Liver (tissue), 9 donors: Measurements from ENCODE around the gene MAP2K6. TPM values are rescaled to one million over a fixed set of nuclear protein-coding genes. Genes with fewer than 3 reads are reported as not detected.

ENCODE experiments used
- DNase-seq: peaks from one replicate; pipeline ENCODE4 v3.0.0-alpha.2; 2017; ENCODE audit warnings: low spot score
- H3K27ac ChIP-seq, 2 donors: one replicate each; pipeline ENCODE4 v1.7.0; 2013; ENCODE audit warnings: inconsistent platforms in 2 of 2, low read length in 2 of 2, control low read depth in 1 of 2, low read depth in 1 of 2, mild to moderate bottlenecking in 1 of 2
- H3K27me3 ChIP-seq, 4 donors: one replicate each; pipeline versions ENCODE4 v1.6.1 to v1.7.0; 2013; ENCODE audit warnings: low read length in 3 of 4, inconsistent platforms in 1 of 4, mild to moderate bottlenecking in 1 of 4, moderate library complexity in 1 of 4; ENCODE audit not compliant: control insufficient read depth in 4 of 4, insufficient read depth in 4 of 4
- H3K36me3 ChIP-seq, 4 donors: one replicate each; pipeline versions ENCODE4 v1.6.1 to v1.7.0; 2013; ENCODE audit warnings: low read length in 3 of 4, mild to moderate bottlenecking in 3 of 4, low read depth in 1 of 4, moderate library complexity in 1 of 4; ENCODE audit not compliant: control insufficient read depth in 4 of 4, insufficient read depth in 3 of 4
- H3K4me1 ChIP-seq, 4 donors: one replicate each; pipeline versions ENCODE4 v1.6.1 to v1.7.0; 2013; ENCODE audit warnings: low read length in 3 of 4, mild to moderate bottlenecking in 3 of 4, moderate library complexity in 1 of 4; ENCODE audit not compliant: control insufficient read depth in 4 of 4, insufficient read depth in 4 of 4
- H3K4me3 ChIP-seq, 3 donors: one replicate each; pipeline versions ENCODE4 v1.6.1 to v1.7.0; 2013; ENCODE audit warnings: low read length in 3 of 3, control low read depth in 1 of 3, low read depth in 1 of 3, mild to moderate bottlenecking in 1 of 3
- H3K9ac ChIP-seq, 2 donors: one replicate each; pipeline ENCODE4 v1.7.0; 2013; ENCODE audit warnings: low read length in 2 of 2, mild to moderate bottlenecking in 2 of 2, moderate library complexity in 2 of 2, control low read depth in 1 of 2, low read depth in 1 of 2
- H3K9me3 ChIP-seq, 4 donors: one replicate each; pipeline versions ENCODE4 v1.6.1 to v1.7.0; 2013; ENCODE audit warnings: low read length in 3 of 4; ENCODE audit not compliant: control insufficient read depth in 4 of 4
- EGR1 ChIP-seq, 2 donors: IDR thresholded peaks; 2 replicates each; pipeline ENCODE4 v1.6.1; 2016 to 2018; ENCODE audit warnings: antibody characterized with exemption in 2 of 2, low read depth in 2 of 2
- FOXA1 ChIP-seq: IDR thresholded peaks from 2 replicates; pipeline ENCODE4 v1.6.1; 2016; ENCODE audit warnings: antibody characterized with exemption
- FOXA2 ChIP-seq: IDR thresholded peaks from 2 replicates; pipeline ENCODE4 v1.6.1; 2016; ENCODE audit warnings: antibody characterized with exemption
- GABPA ChIP-seq, 2 donors: IDR thresholded peaks in 1 of 2; conservative IDR thresholded peaks in 1 of 2; 2 replicates each; pipeline ENCODE4 v1.6.1; 2016; ENCODE audit warnings: antibody characterized with exemption in 2 of 2, mild to moderate bottlenecking in 1 of 2, moderate library complexity in 1 of 2
- HNF4A ChIP-seq, 2 donors: conservative IDR thresholded peaks; 2 replicates each; pipeline ENCODE4 v1.6.1; 2016; ENCODE audit warnings: antibody characterized with exemption in 2 of 2, mild to moderate bottlenecking in 2 of 2
- HNF4G ChIP-seq: IDR thresholded peaks from 2 replicates; pipeline ENCODE4 v1.6.1; 2016; ENCODE audit warnings: antibody characterized with exemption
- JUND ChIP-seq, 2 donors: IDR thresholded peaks; 2 replicates each; pipeline ENCODE4 v1.6.1; 2016; ENCODE audit warnings: antibody characterized with exemption in 2 of 2
- NR2F2 ChIP-seq: IDR thresholded peaks from 2 replicates; pipeline ENCODE4 v1.6.1; 2016; ENCODE audit warnings: antibody characterized with exemption
- RAD21 ChIP-seq, 2 donors: IDR thresholded peaks; 2 replicates each; pipeline ENCODE4 v1.6.1; 2016; ENCODE audit warnings: antibody characterized with exemption in 2 of 2, mild to moderate bottlenecking in 2 of 2
- RXRA ChIP-seq, 2 donors: IDR thresholded peaks; 2 replicates each; pipeline ENCODE4 v1.6.1; 2017 to 2018; ENCODE audit warnings: antibody characterized with exemption in 2 of 2, mild to moderate bottlenecking in 1 of 2
- SP1 ChIP-seq: IDR thresholded peaks from 2 replicates; pipeline ENCODE4 v1.6.1; 2018; ENCODE audit warnings: antibody characterized with exemption, mild to moderate bottlenecking
- TAF1 ChIP-seq: conservative IDR thresholded peaks from 2 replicates; pipeline ENCODE4 v1.6.1; 2016; ENCODE audit warnings: antibody characterized with exemption, mild to moderate bottlenecking
- YY1 ChIP-seq: IDR thresholded peaks from 2 replicates; pipeline ENCODE4 v1.6.1; 2016; ENCODE audit warnings: antibody characterized with exemption, mild to moderate bottlenecking
- WGBS: extraction: QIAGEN DNeasy Blood & Tissue Kit; methylation state at CpG from one replicate; pipeline ENCODE4 v1.1.7; 2013; 5-methylcytosine and 5-hydroxymethylcytosine counted together
- polyA plus RNA-seq, 2 donors: library from polyadenylated mRNA; stranded (reverse) in 1 of 2; unstranded in 1 of 2; fragments of 200-250 nt in 1 of 2; fragments of >200 nt in 1 of 2; fragmentation: Nextera tagmentation in 1 of 2; extraction: Ambion mirVana in 1 of 2; gene quantifications; one replicate each; pipeline versions ENCODE4 v1.2.1 to v1.2.3, GENCODE V29; 2013 to 2015
- total RNA-seq, 2 donors: library from RNA; depleted of rRNA; stranded (reverse); fragments of >200 nt; gene quantifications; one replicate each; pipeline ENCODE4 v1.2.3, GENCODE V29; 2014
- TF ChIP-seq, protein P1 (sequence below): IDR thresholded peaks from 2 replicates; pipeline ENCODE4 v1.6.1; 2016; ENCODE audit warnings: antibody characterized with exemption, mild to moderate bottlenecking
- TF ChIP-seq, protein P2 (sequence below): IDR thresholded peaks from 2 replicates; pipeline ENCODE4 v1.6.1; 2016; ENCODE audit warnings: antibody characterized with exemption
- TF ChIP-seq, protein P3 (sequence below): IDR thresholded peaks from 2 replicates; pipeline ENCODE4 v1.6.1; 2016; ENCODE audit warnings: antibody characterized with exemption
- TF ChIP-seq, protein P4 (sequence below): IDR thresholded peaks from 2 replicates; pipeline ENCODE4 v1.6.1; 2016; ENCODE audit warnings: antibody characterized with exemption
- donor health status: healthy.
- donor health status: healthy.
- donor health status: healthy.
- donor health status: healthy.
- donor health status: healthy.

The MAP2K6 gene
- total and polyA plus RNA-seq, 4 donors: 0.31 to 5.4 (median 2.6) TPM

DNA sequence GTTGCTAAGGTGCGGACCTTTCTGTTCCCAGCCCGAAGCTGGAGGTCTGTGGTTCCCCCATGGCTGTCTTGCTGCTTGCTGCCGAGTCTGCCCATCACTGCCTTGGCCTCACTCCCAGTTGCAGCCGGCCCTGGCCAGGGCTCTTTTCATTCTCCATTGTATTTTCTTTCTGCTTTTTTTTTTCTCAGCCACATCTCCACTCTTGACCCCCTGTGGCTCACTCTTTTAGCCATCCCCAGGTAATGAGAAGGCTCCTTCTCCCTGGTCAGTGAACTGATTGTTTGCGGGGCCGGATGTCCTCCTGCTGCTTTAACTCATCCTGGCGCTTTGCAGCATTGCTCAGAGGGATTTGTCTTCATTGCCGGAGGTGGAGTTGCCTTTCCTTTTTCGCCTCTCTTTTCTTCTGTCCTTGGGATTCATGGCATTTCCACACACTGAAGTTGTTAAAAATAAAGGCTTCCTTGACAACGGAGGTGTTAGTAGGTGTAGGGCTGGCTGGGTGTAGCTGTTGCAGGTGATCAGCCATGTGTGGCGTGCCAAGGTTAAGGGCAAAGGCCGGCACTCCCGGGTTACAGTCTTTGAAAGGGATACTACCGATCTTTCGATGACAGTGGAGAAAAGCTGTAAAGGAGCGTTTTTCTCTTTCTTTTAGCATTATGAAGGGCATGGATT, 34.1 kb downstream of the MAP2K6 start:
- H3K36me3 ChIP-seq: no peaks in the 10 kb centered on the region
- H3K4me3 ChIP-seq: peak overlapping the region in 2 of 3 donors; percentile 0 to 16
- peaks cover 0 to 7% (median 5%) of the 10 kb centered on the region in 4 donors for H3K4me1 ChIP-seq
- WGBS: 47% methylated on average over 16 of the region's 16 CpGs
- peak in 1 of 2 donors; percentile 45 for TF ChIP-seq RXRA (IDR thresholded peaks at IDR 0.05)
- TF ChIP-seq, protein P1, sequence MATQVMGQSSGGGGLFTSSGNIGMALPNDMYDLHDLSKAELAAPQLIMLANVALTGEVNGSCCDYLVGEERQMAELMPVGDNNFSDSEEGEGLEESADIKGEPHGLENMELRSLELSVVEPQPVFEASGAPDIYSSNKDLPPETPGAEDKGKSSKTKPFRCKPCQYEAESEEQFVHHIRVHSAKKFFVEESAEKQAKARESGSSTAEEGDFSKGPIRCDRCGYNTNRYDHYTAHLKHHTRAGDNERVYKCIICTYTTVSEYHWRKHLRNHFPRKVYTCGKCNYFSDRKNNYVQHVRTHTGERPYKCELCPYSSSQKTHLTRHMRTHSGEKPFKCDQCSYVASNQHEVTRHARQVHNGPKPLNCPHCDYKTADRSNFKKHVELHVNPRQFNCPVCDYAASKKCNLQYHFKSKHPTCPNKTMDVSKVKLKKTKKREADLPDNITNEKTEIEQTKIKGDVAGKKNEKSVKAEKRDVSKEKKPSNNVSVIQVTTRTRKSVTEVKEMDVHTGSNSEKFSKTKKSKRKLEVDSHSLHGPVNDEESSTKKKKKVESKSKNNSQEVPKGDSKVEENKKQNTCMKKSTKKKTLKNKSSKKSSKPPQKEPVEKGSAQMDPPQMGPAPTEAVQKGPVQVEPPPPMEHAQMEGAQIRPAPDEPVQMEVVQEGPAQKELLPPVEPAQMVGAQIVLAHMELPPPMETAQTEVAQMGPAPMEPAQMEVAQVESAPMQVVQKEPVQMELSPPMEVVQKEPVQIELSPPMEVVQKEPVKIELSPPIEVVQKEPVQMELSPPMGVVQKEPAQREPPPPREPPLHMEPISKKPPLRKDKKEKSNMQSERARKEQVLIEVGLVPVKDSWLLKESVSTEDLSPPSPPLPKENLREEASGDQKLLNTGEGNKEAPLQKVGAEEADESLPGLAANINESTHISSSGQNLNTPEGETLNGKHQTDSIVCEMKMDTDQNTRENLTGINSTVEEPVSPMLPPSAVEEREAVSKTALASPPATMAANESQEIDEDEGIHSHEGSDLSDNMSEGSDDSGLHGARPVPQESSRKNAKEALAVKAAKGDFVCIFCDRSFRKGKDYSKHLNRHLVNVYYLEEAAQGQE: no peak
- no peak for TF ChIP-seq GABPA (IDR thresholded peaks at IDR 0.05 in 1 of 2, conservative IDR thresholded peaks at IDR 0.05 in 1 of 2)
- no peak for TF ChIP-seq EGR1 (IDR thresholded peaks at IDR 0.05; ENCODE audit: low read depth in 2 of 2)
- TF ChIP-seq FOXA2: no peak
- TF ChIP-seq, protein P2, sequence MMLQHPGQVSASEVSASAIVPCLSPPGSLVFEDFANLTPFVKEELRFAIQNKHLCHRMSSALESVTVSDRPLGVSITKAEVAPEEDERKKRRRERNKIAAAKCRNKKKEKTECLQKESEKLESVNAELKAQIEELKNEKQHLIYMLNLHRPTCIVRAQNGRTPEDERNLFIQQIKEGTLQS: no peak
- TF ChIP-seq FOXA1: no peak
- TF ChIP-seq JUND (IDR thresholded peaks at IDR 0.05): no peak
- TF ChIP-seq, protein P3, sequence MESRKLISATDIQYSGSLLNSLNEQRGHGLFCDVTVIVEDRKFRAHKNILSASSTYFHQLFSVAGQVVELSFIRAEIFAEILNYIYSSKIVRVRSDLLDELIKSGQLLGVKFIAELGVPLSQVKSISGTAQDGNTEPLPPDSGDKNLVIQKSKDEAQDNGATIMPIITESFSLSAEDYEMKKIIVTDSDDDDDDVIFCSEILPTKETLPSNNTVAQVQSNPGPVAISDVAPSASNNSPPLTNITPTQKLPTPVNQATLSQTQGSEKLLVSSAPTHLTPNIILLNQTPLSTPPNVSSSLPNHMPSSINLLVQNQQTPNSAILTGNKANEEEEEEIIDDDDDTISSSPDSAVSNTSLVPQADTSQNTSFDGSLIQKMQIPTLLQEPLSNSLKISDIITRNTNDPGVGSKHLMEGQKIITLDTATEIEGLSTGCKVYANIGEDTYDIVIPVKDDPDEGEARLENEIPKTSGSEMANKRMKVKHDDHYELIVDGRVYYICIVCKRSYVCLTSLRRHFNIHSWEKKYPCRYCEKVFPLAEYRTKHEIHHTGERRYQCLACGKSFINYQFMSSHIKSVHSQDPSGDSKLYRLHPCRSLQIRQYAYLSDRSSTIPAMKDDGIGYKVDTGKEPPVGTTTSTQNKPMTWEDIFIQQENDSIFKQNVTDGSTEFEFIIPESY: no peak
- TF ChIP-seq YY1: peak; percentile 16
- no peak for TF ChIP-seq SP1
- TF ChIP-seq RAD21 (IDR thresholded peaks at IDR 0.05): no peak
- TF ChIP-seq HNF4A (conservative IDR thresholded peaks at IDR 0.05): peak; percentile 65 to 71
- no peak for TF ChIP-seq TAF1
- no peak for TF ChIP-seq HNF4G
- no peak for TF ChIP-seq NR2F2
- TF ChIP-seq, protein P4, sequence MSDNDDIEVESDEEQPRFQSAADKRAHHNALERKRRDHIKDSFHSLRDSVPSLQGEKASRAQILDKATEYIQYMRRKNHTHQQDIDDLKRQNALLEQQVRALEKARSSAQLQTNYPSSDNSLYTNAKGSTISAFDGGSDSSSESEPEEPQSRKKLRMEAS: peak; percentile 29
- no peak overlapping the region for H3K27ac ChIP-seq
- no peaks in the 10 kb centered on the region for H3K27me3 ChIP-seq
- no peaks in the 10 kb centered on the region for H3K9me3 ChIP-seq
- DNase-seq: no peak
- no peak overlapping the region for H3K9ac ChIP-seq

DNA sequence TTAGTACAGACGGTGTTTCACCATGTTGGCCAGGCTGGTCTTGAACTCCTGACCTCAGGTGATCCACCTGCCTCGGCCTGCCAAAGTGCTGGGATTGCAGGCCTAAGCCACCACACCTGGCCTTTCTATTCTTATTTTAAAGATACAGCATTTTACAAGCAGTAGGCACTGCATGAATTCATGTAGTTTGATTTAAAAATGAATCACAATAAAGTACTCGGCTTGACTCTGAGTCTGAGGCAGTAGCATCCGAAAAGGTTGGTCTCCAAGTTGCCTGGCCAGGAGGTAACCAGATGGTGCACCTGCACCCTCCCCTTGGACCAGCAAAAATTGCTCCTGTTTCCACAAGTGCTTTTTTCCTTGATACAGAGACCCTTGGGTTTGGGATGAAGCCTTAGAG, 35.6 kb downstream of the MAP2K6 start:
- DNase-seq: no peak
- peaks cover 0 to 7% (median 5%) of the 10 kb centered on the region in 4 donors for H3K4me1 ChIP-seq

More for the DNA sequence above, 35.6 kb downstream of the MAP2K6 start:
- Histone ChIP-seq H3K9me3 (no peaks in the 10 kb centered on the region), H3K36me3 (no peaks in the 10 kb centered on the region), H3K27ac (no peak overlapping the region), H3K4me3 (no peak overlapping the region), H3K9ac (no peak overlapping the region), H3K27me3 (no peaks in the 10 kb centered on the region)
- 92% methylated on average over 4 of the region's 4 CpGs for WGBS
- TF ChIP-seq EGR1 (IDR thresholded peaks at IDR 0.05; ENCODE audit: low read depth in 2 of 2) (no peak), FOXA2 (no peak), HNF4G (no peak)
